HG03280 (cell line): Measurements from ENCODE around the gene UTS2R.
"Not testable (repeated sequence)": the region's sequence is repeated elsewhere in the genome, so short reads cannot be mapped to it uniquely, and the experiment has no call there.

ENCODE experiments used
- ATAC-seq: cut with Tn5 transposase; IDR thresholded peaks from one replicate; pipeline ENCODE4 v1.9.1; 2021; ENCODE audit warnings: mild to moderate bottlenecking, moderate library complexity; ENCODE audit not compliant: unreplicated experiment

Gene UTS2R

DNA sequence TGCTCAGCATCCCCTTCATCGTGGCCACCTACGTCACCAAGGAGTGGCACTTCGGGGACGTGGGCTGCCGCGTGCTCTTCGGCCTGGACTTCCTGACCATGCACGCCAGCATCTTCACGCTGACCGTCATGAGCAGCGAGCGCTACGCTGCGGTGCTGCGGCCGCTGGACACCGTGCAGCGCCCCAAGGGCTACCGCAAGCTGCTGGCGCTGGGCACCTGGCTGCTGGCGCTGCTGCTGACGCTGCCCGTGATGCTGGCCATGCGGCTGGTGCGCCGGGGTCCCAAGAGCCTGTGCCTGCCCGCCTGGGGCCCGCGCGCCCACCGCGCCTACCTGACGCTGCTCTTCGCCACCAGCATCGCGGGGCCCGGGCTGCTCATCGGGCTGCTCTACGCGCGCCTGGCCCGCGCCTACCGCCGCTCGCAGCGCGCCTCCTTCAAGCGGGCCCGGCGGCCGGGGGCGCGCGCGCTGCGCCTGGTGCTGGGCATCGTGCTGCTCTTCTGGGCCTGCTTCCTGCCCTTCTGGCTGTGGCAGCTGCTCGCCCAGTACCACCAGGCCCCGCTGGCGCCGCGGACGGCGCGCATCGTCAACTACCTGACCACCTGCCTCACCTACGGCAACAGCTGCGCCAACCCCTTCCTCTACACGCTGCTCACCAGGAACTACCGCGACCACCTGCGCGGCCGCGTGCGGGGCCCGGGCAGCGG, 3.2 kb downstream of the UTS2R start:
- no peak for ATAC-seq

DNA sequence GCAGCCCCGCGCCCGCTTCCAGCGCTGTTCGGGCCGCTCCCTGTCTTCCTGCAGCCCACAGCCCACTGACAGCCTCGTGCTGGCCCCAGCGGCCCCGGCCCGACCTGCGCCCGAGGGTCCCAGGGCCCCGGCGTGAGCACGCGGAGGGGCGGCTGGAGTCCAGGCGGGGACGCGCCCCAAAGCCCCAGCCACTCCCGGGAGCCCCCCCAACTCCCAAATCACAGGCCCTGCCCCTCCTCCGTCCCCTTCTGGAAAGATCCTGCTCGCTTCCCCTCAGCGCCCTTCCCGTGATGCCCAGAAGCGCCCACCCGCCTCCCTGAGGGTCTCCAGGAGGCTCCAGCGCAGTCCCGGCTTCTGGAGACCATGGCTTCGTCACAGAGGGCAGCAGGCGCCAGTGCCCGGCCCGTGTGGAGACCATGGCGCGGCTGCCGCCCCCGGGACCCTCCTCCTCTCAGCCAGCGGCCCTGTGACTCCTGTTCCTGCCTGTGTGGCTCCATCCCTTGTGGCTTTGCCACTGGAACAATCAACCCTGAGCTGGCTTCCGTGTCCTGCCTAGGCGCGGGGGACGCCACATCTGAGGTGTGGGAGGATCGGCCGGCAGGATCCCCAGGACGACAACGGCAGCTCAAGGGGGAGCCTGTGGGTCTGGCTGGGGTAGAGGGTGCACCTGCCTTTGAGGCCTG, 3.9 kb downstream of the UTS2R start:
- no peak for ATAC-seq

DNA sequence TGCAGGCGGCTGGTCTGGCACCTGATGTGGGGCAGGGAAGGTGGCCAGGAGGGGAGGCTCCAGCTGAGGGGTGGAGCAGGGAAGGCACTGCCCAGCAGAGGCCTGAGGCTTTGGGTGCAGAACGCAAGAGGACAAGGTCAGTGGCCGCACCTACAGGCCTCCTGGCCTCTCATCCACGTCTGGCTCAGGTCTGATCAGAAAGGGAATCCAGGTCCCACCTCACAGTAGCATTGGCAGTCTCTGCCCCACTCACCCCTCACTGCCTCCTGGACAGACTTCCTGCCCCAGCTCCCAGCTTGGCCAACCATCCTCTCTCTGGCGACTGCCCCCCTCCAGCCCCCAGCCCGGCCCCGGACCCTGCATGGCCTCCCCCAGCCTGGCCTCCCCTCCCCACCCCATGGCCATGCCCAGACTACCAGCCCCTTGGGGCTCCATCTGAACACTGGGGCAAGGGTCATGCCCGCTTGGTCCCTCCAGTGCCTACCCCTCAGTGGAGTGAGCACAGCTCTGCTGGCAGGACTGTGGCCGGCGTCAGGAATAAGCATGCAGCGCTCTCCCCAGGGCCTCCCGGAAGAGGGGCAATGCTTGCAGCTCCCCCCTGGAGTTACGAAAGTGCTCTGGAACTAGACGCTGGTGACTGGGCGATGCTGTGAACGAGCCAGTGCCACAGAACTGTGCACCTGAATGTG, 4.6 kb downstream of the UTS2R start:
- no peak for ATAC-seq

DNA sequence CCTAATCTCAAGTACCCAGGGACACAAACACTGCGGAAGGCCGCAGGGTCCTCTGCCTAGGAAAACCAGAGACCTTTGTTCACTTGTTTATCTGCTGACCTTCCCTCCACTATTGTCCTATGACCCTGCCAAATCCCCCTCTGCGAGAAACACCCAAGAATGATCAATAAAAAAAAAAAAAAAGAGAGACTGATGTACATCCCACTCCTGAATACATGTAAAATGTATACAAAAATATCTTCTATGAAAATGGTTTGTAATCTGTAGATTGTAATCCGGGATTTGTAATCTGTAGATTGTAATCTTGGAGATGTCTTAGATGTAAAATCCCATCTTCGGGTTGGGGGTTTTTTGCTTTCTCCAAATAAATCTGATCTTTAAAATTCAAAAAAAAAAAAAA, 5.7 kb downstream of the UTS2R start:
- not testable (repeated sequence) for ATAC-seq

DNA sequence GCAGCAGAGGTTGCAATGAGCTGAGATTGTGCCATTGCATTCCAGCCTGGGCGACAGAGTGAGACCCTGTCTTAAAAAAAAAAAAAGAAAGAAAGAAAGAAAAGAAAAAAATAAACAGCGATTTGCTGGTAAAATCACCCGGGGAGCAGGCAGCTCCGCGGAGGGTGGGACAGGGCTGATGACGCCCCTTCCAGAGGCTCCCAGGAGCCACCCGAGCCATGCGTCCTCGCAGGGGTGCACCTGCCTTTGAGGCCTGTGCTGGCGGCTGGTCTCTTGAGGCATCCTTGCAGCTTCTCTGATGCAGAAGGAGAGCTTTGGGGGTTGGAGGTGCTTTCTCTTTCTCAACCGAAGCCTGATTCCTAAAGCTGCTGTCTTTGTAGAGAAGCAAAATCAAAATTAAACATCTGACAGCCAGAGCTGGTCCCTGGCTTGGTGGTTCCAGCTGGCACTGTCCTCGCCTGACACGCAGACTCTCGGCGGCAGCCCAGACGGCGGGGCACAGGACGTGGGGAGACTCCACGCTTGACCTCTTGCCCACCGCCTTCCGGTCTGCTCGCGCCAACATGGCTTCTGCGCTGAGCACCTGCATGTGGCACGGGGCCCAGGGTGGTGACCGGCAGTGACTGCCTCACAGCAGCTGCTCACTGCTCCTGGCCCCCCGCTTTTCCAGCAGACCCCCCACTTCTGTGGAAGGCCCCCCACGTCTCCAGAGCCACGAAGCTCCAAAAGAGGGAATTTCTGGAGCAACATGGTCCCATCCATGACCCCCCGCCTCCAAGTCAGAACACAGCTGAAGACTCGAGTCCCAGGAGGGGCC, 6.6 kb downstream of the UTS2R start:
- ATAC-seq: no peak

DNA sequence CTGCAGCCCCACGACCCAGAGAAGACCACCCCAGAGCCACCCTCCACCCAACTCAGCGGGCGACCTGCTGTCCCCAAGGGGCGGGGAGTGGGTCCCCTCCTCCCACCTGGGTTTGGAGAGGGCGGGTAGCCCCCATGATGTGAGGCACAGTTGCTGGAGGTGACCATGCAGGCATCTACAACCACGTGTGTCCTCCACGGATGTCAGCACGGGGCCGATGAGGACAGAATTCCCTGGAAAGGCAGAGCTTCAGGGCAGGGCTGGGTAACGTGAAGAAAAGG, 7.1 kb downstream of the UTS2R start:
- ATAC-seq: no peak

DNA sequence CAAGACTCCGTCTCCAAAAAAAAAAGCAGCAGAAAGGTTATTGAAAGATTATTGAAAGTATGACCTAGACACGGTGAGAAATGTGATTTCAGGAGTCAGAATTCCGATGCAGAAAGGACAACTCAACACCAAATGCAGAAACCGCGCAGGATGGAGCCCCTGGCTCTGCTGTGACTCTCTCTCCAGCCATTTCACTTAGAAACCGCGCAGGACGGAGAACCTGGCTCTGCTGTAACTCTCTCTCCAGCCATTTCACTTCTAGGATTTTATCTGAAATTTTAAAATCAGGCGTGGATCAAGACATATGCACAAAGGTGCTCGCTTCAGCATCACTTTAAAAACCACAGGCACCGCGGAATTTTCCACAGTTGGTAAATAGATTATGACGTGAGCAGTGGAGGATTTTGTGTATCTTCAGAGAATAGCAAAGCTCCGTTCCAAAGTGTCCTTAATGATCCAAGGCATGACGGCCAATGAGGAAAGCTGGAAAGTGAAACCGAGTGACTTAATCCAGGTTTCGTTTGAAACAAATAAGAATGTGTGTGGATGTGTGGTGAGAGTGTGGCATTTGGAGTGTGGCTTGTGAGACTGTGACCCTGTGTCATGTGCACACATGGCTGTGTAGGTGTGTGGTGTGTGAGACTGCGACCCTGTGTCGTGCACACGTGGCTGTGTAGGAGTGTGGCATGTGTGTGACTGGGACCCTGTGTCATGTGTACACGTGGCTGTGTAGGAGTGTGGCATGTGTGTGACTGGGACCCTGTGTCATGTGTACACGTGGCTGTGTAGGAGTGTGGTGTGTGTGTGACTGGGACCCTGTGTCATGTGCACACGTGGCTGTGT, 9.5 kb downstream of the UTS2R start:
- ATAC-seq: no peak

DNA sequence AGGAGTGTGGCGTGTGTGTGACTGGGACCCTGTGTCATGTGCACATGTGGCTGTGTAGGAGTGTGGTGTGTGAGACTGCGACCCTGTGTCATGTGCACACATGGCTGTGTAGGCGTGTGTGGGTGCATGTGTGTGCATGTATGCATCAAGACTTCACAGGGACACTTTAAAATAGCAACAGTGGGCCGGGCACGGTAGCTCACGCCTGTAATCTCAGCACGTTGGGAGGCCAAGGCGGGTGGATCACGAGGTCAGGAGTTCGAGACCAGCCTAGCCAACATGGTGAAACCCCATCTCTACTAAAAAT, 10.1 kb downstream of the UTS2R start:
- ATAC-seq: not testable (repeated sequence)

DNA sequence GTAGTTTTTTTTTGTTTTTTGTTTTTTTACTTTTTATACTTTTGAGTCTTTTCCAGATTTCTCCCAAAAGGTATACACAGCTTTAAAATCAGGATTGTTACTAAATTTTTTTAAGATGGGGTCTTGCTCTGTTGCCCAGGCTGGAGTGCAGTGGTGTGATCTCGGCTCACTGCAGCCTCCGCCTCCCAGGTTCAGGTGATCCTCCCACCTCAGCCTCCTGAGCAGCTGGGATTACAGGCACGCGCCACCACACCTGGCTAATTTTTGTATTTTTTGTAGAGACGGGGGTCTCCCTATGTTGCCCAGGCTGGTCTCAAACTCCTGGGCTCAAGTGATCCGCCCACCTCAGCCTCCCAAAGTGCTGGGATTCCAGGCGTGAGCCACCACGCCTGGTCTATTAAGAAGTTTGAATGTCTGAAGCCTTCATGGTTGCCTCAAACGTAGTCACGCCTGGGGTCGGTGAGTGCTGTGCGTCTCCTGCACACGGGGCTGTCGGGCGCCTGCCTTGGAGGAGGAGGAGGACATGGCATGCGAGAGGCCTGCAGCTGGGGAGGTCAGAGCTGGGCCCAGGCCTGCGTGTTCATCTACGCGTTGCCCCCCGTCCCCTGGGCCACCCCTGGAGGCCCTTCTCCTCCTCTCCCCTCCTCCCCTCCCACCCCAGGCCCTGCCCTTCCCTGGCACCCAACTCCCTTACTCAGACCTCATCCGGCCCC, 10.8 kb downstream of the UTS2R start:
- ATAC-seq: not testable (repeated sequence)

DNA sequence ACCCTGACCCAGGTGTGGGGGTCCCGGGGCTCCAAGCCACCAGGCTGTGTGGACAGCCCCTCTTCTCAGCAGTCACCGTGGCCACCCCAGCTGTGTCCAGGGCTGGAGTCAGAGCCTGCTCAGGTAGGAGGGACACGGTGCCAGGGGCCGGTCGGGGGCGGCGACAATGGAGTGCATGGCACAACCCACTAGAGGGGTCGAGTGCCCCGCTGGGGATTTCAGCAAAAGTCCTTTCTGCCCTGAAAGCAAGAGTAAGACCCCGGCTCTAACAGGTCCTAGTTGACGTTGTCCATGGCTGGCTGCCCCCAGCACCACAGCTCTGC, 11.3 kb downstream of the UTS2R start:
- no peak for ATAC-seq

DNA sequence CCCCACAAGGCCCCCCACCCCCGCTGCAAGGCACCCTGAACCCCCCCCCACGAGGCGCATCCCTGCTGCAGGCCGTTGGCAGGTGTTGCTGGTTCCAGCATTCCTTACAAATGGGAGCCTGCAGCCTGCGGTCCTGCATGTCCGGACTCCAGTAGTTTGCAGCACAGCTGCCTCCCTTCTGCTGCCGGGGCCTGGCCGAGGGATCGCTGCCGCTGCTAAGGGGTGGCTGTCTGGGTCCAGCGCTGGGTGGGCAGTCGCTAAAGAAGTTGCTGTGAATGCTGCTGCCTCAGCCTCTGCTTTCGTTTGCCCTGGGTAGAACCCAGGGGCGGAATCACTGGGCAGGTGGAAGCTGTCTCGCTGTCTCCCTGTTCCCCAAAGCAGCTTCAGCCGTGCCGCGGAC, 11.8 kb downstream of the UTS2R start:
- no peak for ATAC-seq

DNA sequence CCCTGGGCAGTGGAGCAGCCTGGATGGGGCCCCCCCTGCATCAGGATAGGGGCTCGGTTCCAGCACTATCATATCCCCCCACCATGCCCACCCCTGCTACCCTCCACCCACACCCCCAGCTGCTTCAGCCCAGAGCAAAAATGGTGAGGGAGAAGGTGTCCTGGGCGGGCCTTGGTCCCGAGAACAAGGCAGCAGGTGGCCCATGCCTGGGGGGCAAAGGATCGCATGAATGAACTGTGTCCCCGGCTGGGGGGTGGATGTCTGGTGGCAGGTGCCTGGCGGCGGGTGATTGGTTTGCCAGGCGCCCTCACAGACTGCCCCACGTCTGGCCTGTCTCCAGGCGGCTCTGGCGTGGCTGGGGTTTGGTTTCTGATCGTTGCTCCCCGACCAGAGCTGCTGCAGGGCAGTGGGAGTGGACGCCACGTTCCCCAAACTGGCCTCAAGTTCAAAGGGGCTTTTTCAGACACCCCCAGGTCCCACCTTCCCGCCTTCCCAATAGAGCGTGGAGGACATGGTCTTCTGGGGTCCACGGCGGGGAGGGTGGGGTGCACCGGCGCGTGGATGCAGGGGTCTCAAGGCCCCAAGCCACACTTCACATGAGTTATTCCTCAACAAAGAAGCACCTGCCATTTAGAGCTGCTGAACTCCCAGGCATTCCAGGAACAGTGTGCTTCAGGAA, 12.6 kb downstream of the UTS2R start:
- ATAC-seq: no peak

DNA sequence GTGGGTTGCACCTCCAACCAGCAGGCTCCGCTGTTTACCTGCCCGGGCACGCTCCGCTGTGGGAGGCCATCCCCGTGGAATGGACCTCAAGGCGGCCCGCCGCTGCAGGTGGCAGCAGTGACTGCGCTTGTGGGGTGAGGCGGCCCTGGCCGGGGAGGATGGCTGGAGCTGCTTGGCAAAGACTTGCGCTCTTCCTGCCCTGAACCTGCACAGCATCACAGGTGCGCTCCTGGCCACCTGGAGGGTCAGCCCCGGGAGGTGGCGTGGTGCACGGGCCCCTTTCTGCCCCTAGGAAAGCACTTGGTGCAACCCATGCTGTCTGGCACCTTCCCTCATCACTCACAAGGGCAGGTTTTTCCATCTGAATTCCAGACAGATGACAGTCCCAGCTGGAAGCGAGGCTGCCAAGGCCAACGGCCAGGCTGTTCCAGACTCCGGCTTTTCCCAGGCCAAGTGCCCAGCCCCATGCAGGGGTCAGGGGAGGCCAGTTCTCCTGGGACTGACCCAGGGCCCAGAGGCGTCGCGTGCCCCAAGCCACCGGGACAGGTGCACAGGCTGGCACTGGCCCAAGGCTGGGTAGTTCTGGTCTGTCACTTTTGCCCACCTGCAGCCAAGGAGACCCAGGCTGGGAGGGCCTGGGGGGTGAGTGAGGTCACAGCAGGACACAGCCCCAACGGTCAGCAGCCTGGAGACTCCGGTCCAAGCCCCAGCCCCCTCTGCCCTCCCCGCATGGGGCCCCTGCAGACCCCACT, 13.3 kb downstream of the UTS2R start:
- no peak for ATAC-seq

DNA sequence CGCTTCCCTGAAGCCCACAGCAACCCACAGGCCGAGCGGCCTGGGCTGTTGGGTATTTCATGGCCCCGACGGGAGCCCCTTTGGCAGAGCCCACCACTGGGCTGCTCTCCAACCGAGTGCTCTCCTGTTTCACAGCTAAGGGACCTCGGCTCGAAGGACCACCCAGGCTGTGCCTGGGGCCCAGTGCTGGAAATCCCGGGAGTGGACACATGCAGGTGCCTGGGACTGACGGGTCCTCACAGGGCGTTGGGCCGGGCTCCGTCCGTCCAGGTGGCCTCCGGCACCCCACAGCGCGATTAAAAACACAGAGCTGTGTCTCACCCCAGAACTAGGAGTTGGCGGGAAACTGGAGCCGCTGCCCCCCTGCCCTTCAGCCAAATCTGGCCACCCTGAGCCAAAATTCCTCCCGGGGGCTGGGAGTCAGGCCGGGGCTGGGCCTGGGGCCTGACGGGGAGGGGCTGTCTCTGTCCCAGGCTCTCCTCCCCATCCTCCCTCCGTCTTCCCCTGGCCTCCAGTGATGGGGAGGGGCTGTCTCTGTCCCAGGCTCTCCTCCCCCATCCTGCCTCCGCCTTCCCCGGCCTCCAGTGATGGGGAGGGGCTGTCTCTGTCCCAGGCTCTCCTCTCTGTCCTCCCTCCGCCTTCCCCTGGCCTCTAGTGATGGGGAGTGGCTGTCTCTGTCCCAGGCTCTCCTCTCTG, 14.1 kb downstream of the UTS2R start:
- no peak for ATAC-seq

DNA sequence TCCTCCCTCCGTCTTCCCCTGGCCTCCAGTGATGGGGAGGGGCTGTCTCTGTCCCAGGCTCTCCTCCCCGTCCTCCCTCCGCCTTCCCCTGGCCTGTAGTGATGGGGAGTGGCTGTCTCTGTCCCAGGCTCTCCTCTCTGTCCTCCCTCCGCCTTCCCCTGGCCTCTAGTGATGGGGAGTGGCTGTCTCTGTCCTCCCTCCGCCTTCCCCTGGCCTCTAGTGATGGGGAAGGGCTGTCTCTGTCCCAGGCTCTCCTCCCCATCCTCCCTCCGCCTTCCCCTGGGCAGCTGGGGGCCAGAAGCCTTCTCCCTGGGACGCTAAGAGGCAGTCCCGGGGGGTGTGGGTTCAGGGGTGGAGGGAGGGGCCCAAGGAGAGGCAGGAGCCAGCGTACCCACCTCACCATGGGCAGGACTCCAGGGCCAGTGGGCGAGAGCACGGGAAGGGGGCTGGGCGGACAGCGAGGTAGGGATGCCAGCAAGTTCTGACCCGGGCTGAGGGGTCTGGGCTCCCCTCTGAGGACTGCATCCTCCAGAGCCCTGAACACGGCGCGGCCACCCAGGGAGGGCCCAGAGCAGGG, 14.8 kb downstream of the UTS2R start:
- no peak for ATAC-seq

DNA sequence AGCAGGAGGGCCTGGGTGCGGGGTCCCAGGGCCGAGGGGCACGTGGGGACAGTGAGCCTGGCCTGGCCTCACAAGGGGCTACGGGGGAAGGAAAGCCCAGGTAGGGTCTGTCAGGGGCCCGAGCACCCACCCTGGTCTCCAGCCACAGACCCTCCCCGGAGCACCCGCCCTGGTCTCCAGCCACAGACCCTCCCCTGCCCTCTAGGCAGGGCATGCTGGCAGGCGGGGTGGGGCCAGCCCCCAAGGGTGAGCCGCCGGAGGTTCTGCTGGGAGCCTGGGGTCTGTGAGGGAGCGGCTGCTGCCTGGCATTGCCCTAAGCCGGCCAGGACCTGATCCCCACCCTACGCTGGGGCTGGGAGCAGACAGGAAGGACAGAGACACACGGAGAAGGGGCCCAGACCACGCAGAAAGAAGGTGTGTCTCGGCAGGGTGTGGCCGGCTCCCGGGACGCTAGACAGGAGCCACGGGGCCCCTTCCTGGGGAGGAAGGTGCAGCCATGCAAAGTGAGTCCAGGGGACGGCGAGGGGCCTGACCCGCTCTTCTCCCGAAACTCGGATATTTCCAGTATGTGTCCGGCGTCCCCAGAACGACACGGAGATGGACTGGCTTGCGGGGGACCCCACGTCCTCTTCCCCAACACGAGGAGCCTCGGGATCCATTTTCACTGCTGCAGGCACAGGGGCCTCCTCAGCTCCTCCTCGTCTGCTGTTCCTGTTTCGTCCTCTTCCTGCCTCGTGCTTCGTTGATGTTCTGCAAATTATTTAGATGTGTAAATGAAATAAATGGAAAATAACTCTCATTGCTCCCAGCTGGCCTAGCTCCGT, 15.5 kb downstream of the UTS2R start:
- no peak for ATAC-seq

DNA sequence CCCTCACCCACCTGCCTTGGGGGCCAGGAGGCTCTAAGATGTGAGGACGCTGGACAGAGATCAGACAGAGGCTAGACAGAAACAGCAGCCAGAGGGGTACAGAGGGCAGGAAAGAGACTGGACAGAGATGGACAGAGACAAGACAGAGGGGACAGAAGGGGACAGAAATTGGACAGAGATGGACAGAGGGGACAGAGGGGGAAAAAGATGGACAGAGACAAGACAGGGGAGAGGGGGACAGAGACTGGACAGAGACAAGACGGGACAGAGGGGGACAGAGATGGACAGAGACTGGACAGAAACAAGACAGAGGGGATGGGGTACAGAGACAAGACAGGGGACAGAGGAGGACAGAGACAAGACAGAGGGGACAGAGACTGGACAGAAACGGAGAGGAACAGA, 16.1 kb downstream of the UTS2R start:
- no peak for ATAC-seq
